K562 (cell line): ENCODE data around the gene CRYZL1. TPM values are rescaled to one million over a fixed set of nuclear protein-coding genes. Genes with fewer than 3 reads are reported as not detected.

Experiments
- ATAC-seq: fragments of 200-7000 bp; cut with Tn5 transposase; 3 replicates; pipeline ENCODE4 v1.9.1; 2020; ENCODE audit warnings: moderate library complexity
- BruUV-seq: library from RNA; stranded (reverse); fragments of 400-500 nt; replicated peaks from 2 replicates; lab custom pipeline; 2021; lab: Mats Ljungman, UMichigan
- CTCF ChIA-PET: fragments of 300-600 bp; formaldehyde crosslinking; extraction: SDS; loops from one replicate; lab custom pipeline; 2021; ENCODE audit warnings: low intra/inter-chr PET ratio; lab: Yijun Ruan, JAX
- POLR2A ChIA-PET: fragments of 300-600, 350-650 bp; sonication (Branson Sonifier 250); formaldehyde crosslinking; extraction: SDS; loops from one replicate; lab custom pipeline; 2021; ENCODE audit warnings: antibody characterized with exemption, inconsistent platforms; lab: Yijun Ruan, JAX
- DNase-seq, 4 experiments: peaks; one replicate each; pipeline versions ENCODE4 v3.0.0 to v3.0.0-alpha.2; 2011 to 2018; ENCODE audit warnings: low spot score in 3 of 4, mixed read lengths in 3 of 4; ENCODE audit errors: extremely low read depth in 1 of 4
- FAIRE-seq: peaks from 2 replicates; lab custom pipeline; 2011; peaks lifted over from hg19 to GRCh38; lab: Jason Lieb, UNC
- H2AFZ ChIP-seq: 2 replicates; pipeline ENCODE4 v1.6.0; 2011; ENCODE audit warnings: low read depth, low read length, control low read depth, inconsistent platforms
- H3K27ac ChIP-seq: fragments of 200-600 bp; 3 replicates; pipeline ENCODE4 v1.8.0; 2011; ENCODE audit warnings: low read depth, mild to moderate bottlenecking, control low read depth, inconsistent platforms, low read length, moderate library complexity, mixed read lengths; ENCODE audit errors: extremely low read depth
- H3K27me3 ChIP-seq, 2 experiments: fragments of 300-600 bp in 1 of 2; 2 replicates in 1 of 2; 3 replicates in 1 of 2; pipeline versions ENCODE4 v1.6.0 to v1.8.0; 2011; ENCODE audit warnings: inconsistent platforms in 2 of 2, low read length in 2 of 2, mild to moderate bottlenecking in 1 of 2, mixed read lengths in 1 of 2, moderate library complexity in 1 of 2; ENCODE audit not compliant: control insufficient read depth in 2 of 2, insufficient read depth in 2 of 2
- H3K36me3 ChIP-seq: fragments of 300-600 bp; 3 replicates; pipeline ENCODE4 v1.8.0; 2011; ENCODE audit warnings: mild to moderate bottlenecking, low read length, inconsistent platforms; ENCODE audit not compliant: control insufficient read depth, insufficient read depth
- H3K4me1 ChIP-seq, 2 experiments: fragments of 200-600 bp in 1 of 2; replicated peaks in 1 of 2; 2 replicates in 1 of 2; 3 replicates in 1 of 2; pipeline versions ENCODE4 v1.5.1 to v1.8.0; 2011; ENCODE audit warnings: inconsistent platforms in 2 of 2, low read length in 2 of 2, mild to moderate bottlenecking in 1 of 2, mixed read lengths in 1 of 2, moderate library complexity in 1 of 2; ENCODE audit not compliant: control insufficient read depth in 2 of 2, insufficient read depth in 2 of 2
- H3K4me2 ChIP-seq: 2 replicates; pipeline ENCODE4 v1.6.1; 2011; ENCODE audit warnings: low read length, control low read depth, inconsistent platforms, mixed read lengths; ENCODE audit not compliant: insufficient read depth
- H3K4me3 ChIP-seq: fragments of 200-600 bp; sonication (generic), shearing (Covaris generic); 2 replicates; pipeline ENCODE4 v1.5.1; 2016; ENCODE audit warnings: control low read depth, inconsistent platforms
- H3K79me2 ChIP-seq: fragments of 200-600 bp; 3 replicates; pipeline ENCODE4 v1.8.0; 2011; ENCODE audit warnings: low read length, inconsistent platforms; ENCODE audit not compliant: control insufficient read depth, insufficient read depth
- H3K9ac ChIP-seq, 2 experiments: 2 replicates each; pipeline versions ENCODE4 v1.6.0 to v1.6.1; 2011; ENCODE audit warnings: low read depth in 2 of 2, low read length in 2 of 2, control low read depth in 1 of 2, inconsistent platforms in 1 of 2, mild to moderate bottlenecking in 1 of 2, mixed read lengths in 1 of 2; ENCODE audit not compliant: insufficient read depth in 1 of 2
- H3K9me1 ChIP-seq: one replicate; pipeline ENCODE4 v1.6.0; 2011; ENCODE audit warnings: inconsistent platforms, mild to moderate bottlenecking, low read length, moderate library complexity; ENCODE audit not compliant: control insufficient read depth, insufficient read depth
- H3K9me3 ChIP-seq: replicated peaks from 2 replicates; pipeline ENCODE4 v1.5.1; 2011; ENCODE audit warnings: low read depth, low read length, inconsistent platforms; ENCODE audit not compliant: control insufficient read depth, insufficient read depth
- H4K20me1 ChIP-seq: replicated peaks from 2 replicates; pipeline ENCODE4 v1.6.1; 2011; ENCODE audit warnings: low read length, inconsistent platforms, mixed read lengths; ENCODE audit not compliant: control insufficient read depth, insufficient read depth
- CTBP1 ChIP-seq: fragments of 450-650 bp; IDR thresholded peaks from 2 replicates; pipeline ENCODE4 v1.6.1; 2016; ENCODE audit warnings: borderline replicate concordance
- WGBS: fragments of 100-300 bp; shearing (Covaris generic); methylation state at CpG from one replicate; pipeline ENCODE4 v1.1.6; 2016; ENCODE audit warnings: low coverage, mixed read lengths; ENCODE audit not compliant: insufficient coverage; ENCODE audit errors: missing lambda C conversion rate; 5-methylcytosine and 5-hydroxymethylcytosine counted together
- in situ Hi-C: fragments of 300-500 bp; cut with MboI; formaldehyde crosslinking; loops from 4 replicates; pipeline ENCODE4 v1.15.0; 2018; ENCODE audit warnings: inconsistent platforms, mixed read lengths
- intact Hi-C: fragments of 100-400 bp; cut with micrococcal nuclease; formaldehyde crosslinking; loops from 2 replicates; pipeline ENCODE4 v1.14.2; 2022
- polyA plus RNA-seq, 8 experiments: library from polyadenylated mRNA; depleted of rRNA in 4 of 8; stranded (reverse) in 5 of 8; unstranded in 3 of 8; fragments of >200 nt; fragmentation: Nextera tagmentation in 2 of 8; fragmentation: Illumina TruSeq in 1 of 8; extraction: Ambion mirVana in 2 of 8; extraction: Trizol in 1 of 8; gene quantifications; 2 replicates each; pipeline versions ENCODE4 v1.2.1 to v1.2.3, GENCODE V29; 2011 to 2014; ENCODE audit warnings: inconsistent platforms in 1 of 8, missing spikeins in 1 of 8
- total RNA-seq, 7 experiments: library from RNA; depleted of rRNA in 6 of 7; stranded (reverse); fragments of >200 nt in 6 of 7; fragmentation: Illumina TruSeq in 2 of 7; extraction: Trizol in 2 of 7; gene quantifications; 2 replicates each; pipeline versions ENCODE4 v1.2.1 to v1.2.3, GENCODE V29; 2011 to 2021; ENCODE audit warnings: low replicate concordance in 1 of 7
- TF ChIP-seq, protein P1 (sequence below), 2 experiments: fragments of 450-650 bp; IDR thresholded peaks; 2 replicates each; pipeline ENCODE4 v1.6.1; 2018; ENCODE audit warnings: mild to moderate bottlenecking in 2 of 2, low read depth in 1 of 2; ENCODE audit not compliant: partially characterized antibody in 2 of 2

CRYZL1 gene
- total and polyA plus RNA-seq, 9 of the 15 experiments (the other 6 are each of a cell fraction or from before 2014, with no cell fraction given), result 19.9 to 98.2 (median 39.2) TPM

DNA sequence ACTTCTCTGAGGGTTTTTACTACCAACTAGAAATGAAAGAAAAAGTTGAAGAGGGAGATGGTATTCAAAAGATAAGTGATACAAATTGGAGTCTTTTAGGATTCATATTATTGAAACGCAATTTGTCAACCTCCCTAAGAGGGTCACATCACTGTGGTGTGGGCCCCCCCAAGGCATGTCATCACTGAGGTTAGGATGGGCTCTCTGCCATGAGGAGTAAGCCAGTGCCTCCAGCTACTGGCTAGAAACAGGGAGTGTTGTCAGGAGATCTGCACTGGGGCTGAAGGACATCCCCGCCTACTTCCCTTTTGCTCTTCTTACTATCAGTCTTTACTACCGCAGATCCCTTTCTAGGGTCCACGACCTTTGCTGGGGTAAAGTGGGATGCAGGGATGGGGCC is 26.6 kb upstream of the CRYZL1 start:
- no peak overlapping the region for H3K9ac ChIP-seq
- CTCF ChIA-PET, result no interaction called here
- WGBS, result 2% methylated on average over 4 of the region's 4 CpGs
- no peaks in the 10 kb centered on the region for H3K79me2 ChIP-seq
- no peak overlapping the region for H2AFZ ChIP-seq
- intact Hi-C loops, result no loop called here
- TF ChIP-seq CTBP1, result peak; percentile 24; the same call in 1 of the 2 replicates
- TF ChIP-seq, protein P1, sequence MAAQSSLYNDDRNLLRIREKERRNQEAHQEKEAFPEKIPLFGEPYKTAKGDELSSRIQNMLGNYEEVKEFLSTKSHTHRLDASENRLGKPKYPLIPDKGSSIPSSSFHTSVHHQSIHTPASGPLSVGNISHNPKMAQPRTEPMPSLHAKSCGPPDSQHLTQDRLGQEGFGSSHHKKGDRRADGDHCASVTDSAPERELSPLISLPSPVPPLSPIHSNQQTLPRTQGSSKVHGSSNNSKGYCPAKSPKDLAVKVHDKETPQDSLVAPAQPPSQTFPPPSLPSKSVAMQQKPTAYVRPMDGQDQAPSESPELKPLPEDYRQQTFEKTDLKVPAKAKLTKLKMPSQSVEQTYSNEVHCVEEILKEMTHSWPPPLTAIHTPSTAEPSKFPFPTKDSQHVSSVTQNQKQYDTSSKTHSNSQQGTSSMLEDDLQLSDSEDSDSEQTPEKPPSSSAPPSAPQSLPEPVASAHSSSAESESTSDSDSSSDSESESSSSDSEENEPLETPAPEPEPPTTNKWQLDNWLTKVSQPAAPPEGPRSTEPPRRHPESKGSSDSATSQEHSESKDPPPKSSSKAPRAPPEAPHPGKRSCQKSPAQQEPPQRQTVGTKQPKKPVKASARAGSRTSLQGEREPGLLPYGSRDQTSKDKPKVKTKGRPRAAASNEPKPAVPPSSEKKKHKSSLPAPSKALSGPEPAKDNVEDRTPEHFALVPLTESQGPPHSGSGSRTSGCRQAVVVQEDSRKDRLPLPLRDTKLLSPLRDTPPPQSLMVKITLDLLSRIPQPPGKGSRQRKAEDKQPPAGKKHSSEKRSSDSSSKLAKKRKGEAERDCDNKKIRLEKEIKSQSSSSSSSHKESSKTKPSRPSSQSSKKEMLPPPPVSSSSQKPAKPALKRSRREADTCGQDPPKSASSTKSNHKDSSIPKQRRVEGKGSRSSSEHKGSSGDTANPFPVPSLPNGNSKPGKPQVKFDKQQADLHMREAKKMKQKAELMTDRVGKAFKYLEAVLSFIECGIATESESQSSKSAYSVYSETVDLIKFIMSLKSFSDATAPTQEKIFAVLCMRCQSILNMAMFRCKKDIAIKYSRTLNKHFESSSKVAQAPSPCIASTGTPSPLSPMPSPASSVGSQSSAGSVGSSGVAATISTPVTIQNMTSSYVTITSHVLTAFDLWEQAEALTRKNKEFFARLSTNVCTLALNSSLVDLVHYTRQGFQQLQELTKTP (IDR thresholded peaks at IDR 0.05; ENCODE audit: low read depth in 1 of 2, partially characterized antibody in 2 of 2), result no peak
- H3K27me3 ChIP-seq, result peaks cover 4 to 10% of the 10 kb centered on the region in 2 experiments; a peak in 4 of 5 replicates
- no peak overlapping the region for H3K4me2 ChIP-seq
- no peaks in the 10 kb centered on the region for H3K36me3 ChIP-seq
- H3K4me3 ChIP-seq, result no peak overlapping the region
- no peaks in the 10 kb centered on the region for H3K9me1 ChIP-seq
- POLR2A ChIA-PET, result interaction anchor here (0.8 kb wide), 1 partner anchor 82 kb away, joined by 3 read pairs; no protein-coding TSS in a partner anchor
- no peaks in the 10 kb centered on the region for H3K9me3 ChIP-seq
- peak in 1 of 4 experiments; percentile 26 for DNase-seq
- in situ Hi-C loops, result no loop called here
- no peaks in the 10 kb centered on the region for H3K4me1 ChIP-seq
- no TSS peak for BruUV-seq
- H4K20me1 ChIP-seq, result no peaks in the 10 kb centered on the region
- FAIRE-seq, result no peak
- peak; percentile 36; the same call in 1 of the 3 replicates for ATAC-seq
- H3K27ac ChIP-seq, result no peak overlapping the region
